Activated B cell treated with CpG ODN at 0.5 μM for 24 hours (primary cell): ENCODE data around the gene LCN1. TPM values are rescaled to one million over a fixed set of nuclear protein-coding genes. Genes with fewer than 3 reads are reported as not detected.

ENCODE experiments used
- ATAC-seq: fragments of 200-7000 bp; cut with Tn5 transposase; one replicate; pipeline ENCODE4 v1.10.0; 2021; ENCODE audit warnings: low read depth, mild to moderate bottlenecking, moderate library complexity
- CTCF ChIA-PET: fragments of 350-600 bp; sonication (Branson Sonifier 250); formaldehyde crosslinking; loops from one replicate; lab custom pipeline; 2021; ENCODE audit warnings: antibody characterized with exemption; lab: Charles Lee
- POLR2A ChIA-PET: fragments of 350-600 bp; sonication (Branson Sonifier 250); formaldehyde crosslinking; loops from one replicate; lab custom pipeline; 2021; ENCODE audit warnings: antibody characterized with exemption; lab: Charles Lee
- DNase-seq: peaks from one replicate; pipeline ENCODE4 v3.0.0; 2022
- H3K27ac Mint-ChIP-seq: one replicate; pipeline ENCODE4 v1.8.0; 2020; ENCODE audit warnings: mixed read lengths
- H3K27me3 Mint-ChIP-seq: one replicate; pipeline ENCODE4 v1.8.0; 2021; ENCODE audit warnings: mixed read lengths
- H3K36me3 Mint-ChIP-seq: one replicate; pipeline ENCODE4 v1.8.0; 2021; ENCODE audit warnings: low read depth, mixed read lengths
- H3K4me1 Mint-ChIP-seq: one replicate; pipeline ENCODE4 v1.8.0; 2021; ENCODE audit warnings: mixed read lengths
- H3K4me3 Mint-ChIP-seq: one replicate; pipeline ENCODE4 v1.8.0; 2020; ENCODE audit warnings: mild to moderate bottlenecking, mixed read lengths
- H3K9me3 Mint-ChIP-seq: one replicate; pipeline ENCODE4 v1.8.0; 2020; ENCODE audit warnings: mixed read lengths
- intact Hi-C: fragments of 100-400 bp; cut with micrococcal nuclease; formaldehyde crosslinking; loops from one replicate; pipeline ENCODE4 v1.15.1; 2024
- total RNA-seq: library from RNA; stranded (reverse); gene quantifications from 2 replicates; pipeline ENCODE4 v1.2.3, GENCODE V29; 2022
- TF ChIP-seq, protein P1 (sequence below): fragments of 200-600 bp; IDR thresholded peaks from one replicate; pipeline ENCODE4 v1.8.0; 2022; ENCODE audit warnings: antibody characterized with exemption, mild to moderate bottlenecking

LCN1 gene
- total RNA-seq, 1 donor from 2014 or later, result not detected

DNA sequence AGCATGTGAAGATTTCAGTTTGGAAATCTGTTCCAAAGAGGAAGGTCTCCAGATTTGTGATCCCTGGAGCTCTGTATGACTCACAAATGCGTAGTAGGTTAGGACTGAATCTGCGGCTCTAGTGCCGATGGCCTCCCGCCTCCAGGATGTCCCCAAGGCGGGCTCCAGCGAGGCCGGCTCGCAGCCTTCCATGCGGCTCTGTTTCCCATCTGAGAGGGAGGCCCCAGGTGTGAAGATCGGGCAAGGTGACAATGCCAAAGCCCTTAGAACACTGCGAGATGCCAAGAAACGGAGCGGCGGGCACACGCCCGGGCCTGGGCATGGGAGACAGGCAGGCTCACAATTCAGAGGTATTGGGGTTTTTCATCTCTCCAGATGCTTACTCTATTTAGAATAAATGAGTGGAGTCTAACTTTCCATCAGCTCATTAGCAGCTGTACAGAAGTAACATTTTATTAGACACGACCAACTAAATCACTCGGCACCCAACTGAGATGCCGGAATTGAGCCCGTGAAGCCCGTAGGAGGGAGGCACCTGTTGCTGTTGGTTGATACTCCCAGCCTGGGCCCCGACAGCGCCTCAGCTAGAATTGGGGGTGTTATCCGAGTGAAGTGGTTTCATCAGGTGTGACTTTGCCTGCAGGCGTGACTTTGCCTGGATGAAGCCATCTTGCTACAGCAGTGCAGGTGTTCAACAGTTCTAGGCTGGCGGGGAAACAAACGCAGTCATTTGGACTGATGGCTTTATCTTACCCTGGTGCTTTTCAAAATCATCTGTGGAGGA lies 28.2 kb upstream of the LCN1 start:
- CTCF ChIA-PET, result no interaction called here
- H3K27me3 Mint-ChIP-seq, result no peaks in the 10 kb centered on the region
- TF ChIP-seq, protein P1, sequence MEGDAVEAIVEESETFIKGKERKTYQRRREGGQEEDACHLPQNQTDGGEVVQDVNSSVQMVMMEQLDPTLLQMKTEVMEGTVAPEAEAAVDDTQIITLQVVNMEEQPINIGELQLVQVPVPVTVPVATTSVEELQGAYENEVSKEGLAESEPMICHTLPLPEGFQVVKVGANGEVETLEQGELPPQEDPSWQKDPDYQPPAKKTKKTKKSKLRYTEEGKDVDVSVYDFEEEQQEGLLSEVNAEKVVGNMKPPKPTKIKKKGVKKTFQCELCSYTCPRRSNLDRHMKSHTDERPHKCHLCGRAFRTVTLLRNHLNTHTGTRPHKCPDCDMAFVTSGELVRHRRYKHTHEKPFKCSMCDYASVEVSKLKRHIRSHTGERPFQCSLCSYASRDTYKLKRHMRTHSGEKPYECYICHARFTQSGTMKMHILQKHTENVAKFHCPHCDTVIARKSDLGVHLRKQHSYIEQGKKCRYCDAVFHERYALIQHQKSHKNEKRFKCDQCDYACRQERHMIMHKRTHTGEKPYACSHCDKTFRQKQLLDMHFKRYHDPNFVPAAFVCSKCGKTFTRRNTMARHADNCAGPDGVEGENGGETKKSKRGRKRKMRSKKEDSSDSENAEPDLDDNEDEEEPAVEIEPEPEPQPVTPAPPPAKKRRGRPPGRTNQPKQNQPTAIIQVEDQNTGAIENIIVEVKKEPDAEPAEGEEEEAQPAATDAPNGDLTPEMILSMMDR, result no peak
- intact Hi-C loops, result no loop called here
- no peaks in the 10 kb centered on the region for H3K4me1 Mint-ChIP-seq
- H3K4me3 Mint-ChIP-seq, result no peak overlapping the region
- H3K36me3 Mint-ChIP-seq, result no peaks in the 10 kb centered on the region
- no peak for DNase-seq
- H3K9me3 Mint-ChIP-seq, result no peaks in the 10 kb centered on the region
- H3K27ac Mint-ChIP-seq, result no peak overlapping the region
- POLR2A ChIA-PET, result no interaction called here
- ATAC-seq, result no peak

DNA sequence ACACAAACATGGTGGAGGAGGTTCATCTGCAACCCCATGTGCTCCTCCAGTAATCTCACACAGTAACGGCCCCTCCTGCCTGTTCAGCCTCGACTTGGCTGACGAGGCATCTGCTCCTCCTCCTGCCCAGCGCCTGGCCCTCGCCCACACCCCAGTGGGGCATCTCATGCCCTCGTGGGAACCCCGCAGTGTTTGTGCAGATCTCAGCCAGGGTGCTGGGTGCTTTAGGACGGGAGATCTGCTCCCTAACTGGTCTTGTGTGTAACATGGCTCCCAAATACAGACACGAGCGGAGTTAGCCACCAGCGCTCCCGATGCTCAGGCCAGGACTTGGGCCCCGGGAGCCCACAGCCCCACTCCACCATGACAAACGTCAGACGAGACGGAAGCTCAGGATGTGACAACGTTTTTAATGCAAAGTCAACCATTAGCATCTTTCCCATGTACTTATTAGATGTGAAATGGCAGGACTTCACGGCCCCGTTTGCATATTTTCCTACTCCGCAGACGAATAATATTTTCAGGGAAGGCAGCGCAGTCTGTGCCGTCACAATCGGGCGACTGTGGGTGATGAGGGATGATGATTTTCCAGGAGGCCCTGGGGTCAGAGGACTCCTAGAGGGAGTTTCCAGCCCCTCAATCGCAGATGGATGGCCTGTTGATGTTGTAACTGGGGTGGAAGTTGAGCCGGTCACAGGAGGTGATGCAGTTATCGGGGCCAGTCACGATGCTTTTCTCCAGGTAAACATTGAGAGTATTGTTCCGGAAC lies 26.3 kb upstream of the LCN1 start:
- Mint-ChIP-seq H3K36me3 (no peaks in the 10 kb centered on the region), H3K27me3 (no peaks in the 10 kb centered on the region), H3K9me3 (no peaks in the 10 kb centered on the region), H3K4me3 (no peak overlapping the region), H3K4me1 (peaks cover 8% of the 10 kb centered on the region), H3K27ac (no peak overlapping the region)
- CTCF ChIA-PET, result no interaction called here
- POLR2A ChIA-PET, result no interaction called here
- ATAC-seq, result no peak
- intact Hi-C loops, result no loop called here
- TF ChIP-seq, protein P1, result no peak
- no peak for DNase-seq

DNA sequence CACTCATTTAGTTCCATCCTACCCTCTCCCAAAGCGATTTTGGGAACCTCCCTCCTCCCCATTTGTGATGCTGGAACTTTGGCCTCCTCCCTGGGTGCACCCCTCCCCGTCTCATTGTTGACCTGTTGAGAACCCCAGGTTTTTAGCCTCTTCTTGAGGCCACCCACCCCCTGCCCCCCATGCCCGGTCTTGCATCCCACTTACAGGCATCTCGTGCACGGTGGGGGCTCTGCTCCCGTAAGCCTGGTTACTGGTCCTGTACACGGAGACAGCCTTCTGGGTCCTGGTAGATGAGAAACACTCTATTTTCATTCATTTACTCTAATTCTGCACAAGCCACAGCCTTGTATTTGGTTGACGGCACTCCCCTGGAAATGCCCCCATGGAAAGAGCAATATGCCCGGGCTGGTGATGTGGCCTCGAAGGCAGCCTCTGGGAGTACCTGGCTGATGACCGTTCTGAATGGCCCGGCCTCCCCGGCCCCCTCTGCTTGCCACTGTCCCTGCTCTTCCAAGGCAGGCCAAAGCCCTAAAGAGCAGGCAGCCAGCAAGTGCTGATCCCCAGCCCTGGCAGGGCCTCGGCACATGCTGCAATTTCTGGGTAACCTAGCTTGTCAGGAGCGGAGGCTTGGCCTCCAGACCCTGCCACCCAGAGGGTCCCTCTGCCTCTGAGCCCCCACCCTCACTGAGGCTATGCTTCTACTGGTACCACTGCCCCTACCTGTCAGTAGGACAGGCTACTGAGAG lies 22.7 kb upstream of the LCN1 start:
- Mint-ChIP-seq H3K36me3 (peaks cover 20% of the 10 kb centered on the region), H3K4me1 (peaks cover 26% of the 10 kb centered on the region), H3K4me3 (peak overlapping the region; percentile 79), H3K27me3 (no peaks in the 10 kb centered on the region), H3K27ac (no peak overlapping the region), H3K9me3 (no peaks in the 10 kb centered on the region)
- ChIA-PET CTCF (interaction anchor here (1.8 kb wide), 1 partner anchor 18 kb away, joined by 7 read pairs; no protein-coding TSS in a partner anchor), POLR2A (no interaction called here)
- intact Hi-C loops, result no loop called here
- ATAC-seq, result no peak
- DNase-seq, result no peak
- TF ChIP-seq, protein P1, result no peak

- ATAC-seq, result peak; percentile 47
- Mint-ChIP-seq H3K27ac (peak overlapping the region; percentile 41), H3K36me3 (peaks cover 29% of the 10 kb centered on the region), H3K4me3 (peak overlapping the region; percentile 79), H3K9me3 (no peaks in the 10 kb centered on the region), H3K27me3 (no peaks in the 10 kb centered on the region), H3K4me1 (peaks cover 27% of the 10 kb centered on the region)
- POLR2A ChIA-PET, result no interaction called here
- peak; percentile 88 for DNase-seq
- intact Hi-C loops, result loop anchor here (1.0 to 5.0 kb wide), 2 partner anchors 19 to 1432 kb away; partner anchors contain the start of gene BRD3
- CTCF ChIA-PET, result interaction anchor here (1.8 kb wide), 1 partner anchor 19 kb away, joined by 7 read pairs; no protein-coding TSS in a partner anchor
- TF ChIP-seq, protein P1, result no peak
These were observed 21.7 kb upstream of the LCN1 start for GRCh38 chr9:135499326-135500070.
